Prostate gland (tissue), 2 donors: ENCODE data around the gene TMPRSS9. TPM values are rescaled to one million over a fixed set of nuclear protein-coding genes. Genes with fewer than 3 reads are reported as not detected.

ENCODE experiments used
- DNase-seq: peaks from one replicate; pipeline ENCODE4 v3.0.0-alpha.2; 2019; ENCODE audit warnings: low spot score
- H3K27ac ChIP-seq, 2 donors: fragments of 200-600 bp; sonication (generic); 2 replicates each; pipeline ENCODE4 v1.5.1; 2017 to 2019
- H3K27me3 ChIP-seq: fragments of 200-600 bp; sonication (generic); replicated peaks from 2 replicates; pipeline ENCODE4 v1.5.1; 2019; ENCODE audit not compliant: insufficient read depth
- H3K36me3 ChIP-seq, 2 donors: fragments of 200-600 bp; sonication (generic); 1 replicate in 1 of 2; 2 replicates in 1 of 2; pipeline versions ENCODE4 v1.5.1 to v1.8.1; 2017 to 2019
- H3K4me1 ChIP-seq: fragments of 200-600 bp; sonication (generic); replicated peaks from 2 replicates; pipeline ENCODE4 v1.5.1; 2019
- H3K4me3 ChIP-seq, 2 donors: fragments of 200-600 bp; sonication (generic); 2 replicates each; pipeline ENCODE4 v1.5.1; 2017 to 2019
- H3K9me3 ChIP-seq: fragments of 200-600 bp; sonication (generic); 2 replicates; pipeline ENCODE4 v1.5.1; 2017
- CTCF ChIP-seq, 4 experiments: fragments of 200-600 bp in 2 of 4; fragments of 450-650 bp in 2 of 4; sonication (generic) in 2 of 4; IDR thresholded peaks; 1 replicate in 3 of 4; 2 replicates in 1 of 4; pipeline ENCODE4 v1.5.1; 2016 to 2019; ENCODE audit warnings: antibody characterized with exemption in 4 of 4, mild to moderate bottlenecking in 2 of 4, moderate library complexity in 2 of 4
- POLR2A ChIP-seq: fragments of 450-650 bp; IDR thresholded peaks from one replicate; pipeline ENCODE4 v1.6.1; 2016; ENCODE audit warnings: antibody characterized with exemption, mild to moderate bottlenecking
- POLR2AphosphoS5 ChIP-seq: sonication (generic); formaldehyde crosslinking; IDR thresholded peaks from one replicate; pipeline ENCODE4 v1.6.1; 2017; ENCODE audit warnings: antibody characterized with exemption
- WGBS: methylation state at CpG from one replicate; pipeline ENCODE4 v1.1.5; 2018; 5-methylcytosine and 5-hydroxymethylcytosine counted together
- intact Hi-C: fragments of 100-400 bp; cut with DNase I; formaldehyde crosslinking; loops from one replicate; pipeline ENCODE4 v1.14.2; 2022
- total RNA-seq, 2 donors: library from RNA; depleted of rRNA; stranded (reverse); fragments of >200 nt; gene quantifications; one replicate each; pipeline ENCODE4 v1.1.0, GENCODE V29; 2016

Gene TMPRSS9
- total RNA-seq, 2 donors from 2014 or later: 0.14 to 2.2 TPM

- DNase-seq: no peak
- H3K4me3 ChIP-seq: no peak overlapping the region
- intact Hi-C loops: no loop called here
- no peaks in the 10 kb centered on the region for H3K36me3 ChIP-seq
- H3K27me3 ChIP-seq: peaks cover 4% of the 10 kb centered on the region
- H3K4me1 ChIP-seq: no peaks in the 10 kb centered on the region
- H3K27ac ChIP-seq: no peak overlapping the region
- no peaks in the 10 kb centered on the region for H3K9me3 ChIP-seq
- TF ChIP-seq CTCF (IDR thresholded peaks at IDR 0.05) (no peak), POLR2AphosphoS5 (no peak), POLR2A (no peak)
- WGBS: 57% methylated on average over 10 of the region's 10 CpGs
Observed at GRCh38 chr19:2365201-2365970, 5.3 kb downstream of the TMPRSS9 start.

GRCh38 chr19:2371656-2372055, 11.6 kb downstream of the TMPRSS9 start:
- no peak overlapping the region for H3K4me3 ChIP-seq
- intact Hi-C loops: no loop called here
- WGBS: 81% methylated on average over 15 of the region's 16 CpGs
- no peak for TF ChIP-seq POLR2A
- no peaks in the 10 kb centered on the region for H3K9me3 ChIP-seq
- no peak for DNase-seq
- no peaks in the 10 kb centered on the region for H3K36me3 ChIP-seq
- H3K27me3 ChIP-seq: no peaks in the 10 kb centered on the region
- no peak overlapping the region for H3K27ac ChIP-seq
- no peaks in the 10 kb centered on the region for H3K4me1 ChIP-seq

- DNase-seq: no peak
- Histone ChIP-seq H3K4me1 (no peaks in the 10 kb centered on the region), H3K27me3 (no peaks in the 10 kb centered on the region), H3K9me3 (no peaks in the 10 kb centered on the region), H3K27ac (no peak overlapping the region), H3K36me3 (no peaks in the 10 kb centered on the region), H3K4me3 (no peak overlapping the region)
- intact Hi-C loops: no loop called here
- TF ChIP-seq POLR2A (no peak), POLR2AphosphoS5 (no peak), CTCF (IDR thresholded peaks at IDR 0.05) (no peak)
- WGBS: 38% methylated on average over 11 of the region's 11 CpGs
Observed at GRCh38 chr19:2372076-2372612, 12.1 kb downstream of the TMPRSS9 start.

- H3K27ac ChIP-seq: no peak overlapping the region
- TF ChIP-seq CTCF (IDR thresholded peaks at IDR 0.05): no peak
- no peak for TF ChIP-seq POLR2AphosphoS5
- no peak for TF ChIP-seq POLR2A
- H3K36me3 ChIP-seq: no peaks in the 10 kb centered on the region
- DNase-seq: no peak
- H3K9me3 ChIP-seq: no peaks in the 10 kb centered on the region
- no peaks in the 10 kb centered on the region for H3K4me1 ChIP-seq
- intact Hi-C loops: no loop called here
- no peak overlapping the region for H3K4me3 ChIP-seq
- no peaks in the 10 kb centered on the region for H3K27me3 ChIP-seq
- 87% methylated on average over 13 of the region's 13 CpGs for WGBS
Observed at GRCh38 chr19:2374808-2375207, 14.7 kb downstream of the TMPRSS9 start.

- intact Hi-C loops: no loop called here
- Histone ChIP-seq H3K4me3 (no peak overlapping the region), H3K36me3 (no peaks in the 10 kb centered on the region), H3K27ac (no peak overlapping the region), H3K27me3 (no peaks in the 10 kb centered on the region), H3K4me1 (no peaks in the 10 kb centered on the region), H3K9me3 (no peaks in the 10 kb centered on the region)
- no peak for DNase-seq
- TF ChIP-seq CTCF (IDR thresholded peaks at IDR 0.05) (no peak), POLR2A (no peak)
- WGBS: 86% methylated on average over 7 of the region's 7 CpGs
Observed at GRCh38 chr19:2375353-2376121, 15.5 kb downstream of the TMPRSS9 start.
